H1 (cell line): ENCODE measurements around the gene ASCC3. TPM values are rescaled to one million over a fixed set of nuclear protein-coding genes. Genes with fewer than 3 reads are reported as not detected.
A peak's percentile ranks its signal among the peaks of the same experiment; 100 is the strongest.

ENCODE experiments used
- BACH1 ChIP-seq: IDR thresholded peaks from 2 replicates; pipeline ENCODE4 v1.6.1; 2012; ENCODE audit warnings: low read length, improper control_type of control experiment
- FOSL1 ChIP-seq: IDR thresholded peaks from 2 replicates; pipeline ENCODE4 v1.6.1; 2011; ENCODE audit warnings: mild to moderate bottlenecking, low read depth, low read length, moderate library complexity; ENCODE audit not compliant: insufficient read depth
- RAD21 ChIP-seq, 2 experiments: IDR thresholded peaks in 1 of 2; conservative IDR thresholded peaks in 1 of 2; 2 replicates each; pipeline ENCODE4 v1.6.1; 2011; ENCODE audit warnings: low read depth in 2 of 2, low read length in 2 of 2, improper control_type of control experiment in 1 of 2, inconsistent platforms in 1 of 2, mild to moderate bottlenecking in 1 of 2, moderate library complexity in 1 of 2
- SIN3A ChIP-seq, 2 experiments: IDR thresholded peaks in 1 of 2; conservative IDR thresholded peaks in 1 of 2; 2 replicates each; pipeline ENCODE4 v1.6.1; 2011 to 2012; ENCODE audit warnings: low read length in 2 of 2, improper control_type of control experiment in 1 of 2, low read depth in 1 of 2, mild to moderate bottlenecking in 1 of 2
- YY1 ChIP-seq: IDR thresholded peaks from 2 replicates; pipeline ENCODE4 v1.6.1; 2011; ENCODE audit warnings: low read depth, mild to moderate bottlenecking, low read length
- polyA plus RNA-seq, 7 experiments: library from polyadenylated mRNA; depleted of rRNA in 3 of 7; stranded (reverse) in 5 of 7; unstranded in 2 of 7; fragments of >200 nt in 5 of 7; fragments of 200-250 nt in 2 of 7; gene quantifications; 1 replicate in 5 of 7; 2 replicates in 1 of 7; 4 replicates in 1 of 7; pipeline versions ENCODE4 v1.2.1 to v1.2.3, GENCODE V29; 2011 to 2013; ENCODE audit warnings: missing spikeins in 2 of 7, mixed read lengths in 2 of 7
- total RNA-seq: library from RNA; stranded (reverse); fragmentation: NEBNext Ultra II Directional; extraction: Animal tissue kit (Norgen Biotek cat#: 25700); gene quantifications from 2 replicates; pipeline ENCODE4 v1.2.1, GENCODE V29; 2021
- TF ChIP-seq, protein P1 (sequence below): fragments of 300-600 bp; sonication (generic); IDR thresholded peaks from 2 replicates; pipeline ENCODE4 v1.7.1; 2012; ENCODE audit warnings: low read length, moderate library complexity, mild to moderate bottlenecking, inconsistent platforms; ENCODE audit not compliant: insufficient replicate concordance
- TF ChIP-seq, protein P2 (sequence below): IDR thresholded peaks from 2 replicates; pipeline ENCODE4 v1.6.1; 2012; ENCODE audit warnings: inconsistent platforms
- TF ChIP-seq, protein P3 (sequence below): IDR thresholded peaks from 2 replicates; pipeline ENCODE4 v1.6.1; 2011; ENCODE audit warnings: low read depth, mild to moderate bottlenecking, low read length; ENCODE audit not compliant: insufficient read depth

ASCC3 gene
- total and polyA plus RNA-seq, 2 of the 8 experiments (the other 6 are each of a cell fraction or from before 2014, with no cell fraction given): 37.5 to 77.8 TPM

DNA sequence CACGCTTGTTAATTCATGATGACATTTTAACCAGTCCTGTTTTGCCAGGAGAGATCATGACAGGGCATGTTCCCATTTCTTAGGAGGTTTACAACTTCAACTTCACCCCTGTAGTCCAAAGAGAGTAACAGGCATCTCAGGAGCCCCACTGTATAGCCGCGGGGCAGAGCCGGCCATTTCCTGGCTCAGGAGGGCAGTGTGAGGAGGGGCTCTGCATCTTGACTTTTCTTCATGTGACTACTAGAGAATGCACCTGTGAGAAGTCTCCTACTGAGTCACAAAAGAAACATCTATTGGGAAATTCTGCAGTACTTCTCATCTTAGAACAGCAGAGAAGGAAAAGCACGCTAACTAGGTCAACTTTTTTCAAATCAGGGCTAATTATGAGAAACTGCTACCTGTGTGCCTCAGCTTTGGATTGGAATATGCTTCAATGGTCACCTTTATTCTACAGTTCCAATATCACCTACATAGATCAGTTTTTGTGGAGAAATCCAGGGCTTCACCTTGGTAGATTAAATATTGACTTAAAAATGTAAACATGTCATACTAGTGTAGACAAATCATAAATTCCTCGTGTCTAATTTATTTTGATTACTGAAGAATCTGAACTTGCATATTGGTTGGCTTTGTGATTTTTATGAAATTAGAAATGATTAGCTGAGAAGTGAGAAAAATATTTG is 387.8 kb downstream of the ASCC3 start (continued):
- TF ChIP-seq, protein P1, sequence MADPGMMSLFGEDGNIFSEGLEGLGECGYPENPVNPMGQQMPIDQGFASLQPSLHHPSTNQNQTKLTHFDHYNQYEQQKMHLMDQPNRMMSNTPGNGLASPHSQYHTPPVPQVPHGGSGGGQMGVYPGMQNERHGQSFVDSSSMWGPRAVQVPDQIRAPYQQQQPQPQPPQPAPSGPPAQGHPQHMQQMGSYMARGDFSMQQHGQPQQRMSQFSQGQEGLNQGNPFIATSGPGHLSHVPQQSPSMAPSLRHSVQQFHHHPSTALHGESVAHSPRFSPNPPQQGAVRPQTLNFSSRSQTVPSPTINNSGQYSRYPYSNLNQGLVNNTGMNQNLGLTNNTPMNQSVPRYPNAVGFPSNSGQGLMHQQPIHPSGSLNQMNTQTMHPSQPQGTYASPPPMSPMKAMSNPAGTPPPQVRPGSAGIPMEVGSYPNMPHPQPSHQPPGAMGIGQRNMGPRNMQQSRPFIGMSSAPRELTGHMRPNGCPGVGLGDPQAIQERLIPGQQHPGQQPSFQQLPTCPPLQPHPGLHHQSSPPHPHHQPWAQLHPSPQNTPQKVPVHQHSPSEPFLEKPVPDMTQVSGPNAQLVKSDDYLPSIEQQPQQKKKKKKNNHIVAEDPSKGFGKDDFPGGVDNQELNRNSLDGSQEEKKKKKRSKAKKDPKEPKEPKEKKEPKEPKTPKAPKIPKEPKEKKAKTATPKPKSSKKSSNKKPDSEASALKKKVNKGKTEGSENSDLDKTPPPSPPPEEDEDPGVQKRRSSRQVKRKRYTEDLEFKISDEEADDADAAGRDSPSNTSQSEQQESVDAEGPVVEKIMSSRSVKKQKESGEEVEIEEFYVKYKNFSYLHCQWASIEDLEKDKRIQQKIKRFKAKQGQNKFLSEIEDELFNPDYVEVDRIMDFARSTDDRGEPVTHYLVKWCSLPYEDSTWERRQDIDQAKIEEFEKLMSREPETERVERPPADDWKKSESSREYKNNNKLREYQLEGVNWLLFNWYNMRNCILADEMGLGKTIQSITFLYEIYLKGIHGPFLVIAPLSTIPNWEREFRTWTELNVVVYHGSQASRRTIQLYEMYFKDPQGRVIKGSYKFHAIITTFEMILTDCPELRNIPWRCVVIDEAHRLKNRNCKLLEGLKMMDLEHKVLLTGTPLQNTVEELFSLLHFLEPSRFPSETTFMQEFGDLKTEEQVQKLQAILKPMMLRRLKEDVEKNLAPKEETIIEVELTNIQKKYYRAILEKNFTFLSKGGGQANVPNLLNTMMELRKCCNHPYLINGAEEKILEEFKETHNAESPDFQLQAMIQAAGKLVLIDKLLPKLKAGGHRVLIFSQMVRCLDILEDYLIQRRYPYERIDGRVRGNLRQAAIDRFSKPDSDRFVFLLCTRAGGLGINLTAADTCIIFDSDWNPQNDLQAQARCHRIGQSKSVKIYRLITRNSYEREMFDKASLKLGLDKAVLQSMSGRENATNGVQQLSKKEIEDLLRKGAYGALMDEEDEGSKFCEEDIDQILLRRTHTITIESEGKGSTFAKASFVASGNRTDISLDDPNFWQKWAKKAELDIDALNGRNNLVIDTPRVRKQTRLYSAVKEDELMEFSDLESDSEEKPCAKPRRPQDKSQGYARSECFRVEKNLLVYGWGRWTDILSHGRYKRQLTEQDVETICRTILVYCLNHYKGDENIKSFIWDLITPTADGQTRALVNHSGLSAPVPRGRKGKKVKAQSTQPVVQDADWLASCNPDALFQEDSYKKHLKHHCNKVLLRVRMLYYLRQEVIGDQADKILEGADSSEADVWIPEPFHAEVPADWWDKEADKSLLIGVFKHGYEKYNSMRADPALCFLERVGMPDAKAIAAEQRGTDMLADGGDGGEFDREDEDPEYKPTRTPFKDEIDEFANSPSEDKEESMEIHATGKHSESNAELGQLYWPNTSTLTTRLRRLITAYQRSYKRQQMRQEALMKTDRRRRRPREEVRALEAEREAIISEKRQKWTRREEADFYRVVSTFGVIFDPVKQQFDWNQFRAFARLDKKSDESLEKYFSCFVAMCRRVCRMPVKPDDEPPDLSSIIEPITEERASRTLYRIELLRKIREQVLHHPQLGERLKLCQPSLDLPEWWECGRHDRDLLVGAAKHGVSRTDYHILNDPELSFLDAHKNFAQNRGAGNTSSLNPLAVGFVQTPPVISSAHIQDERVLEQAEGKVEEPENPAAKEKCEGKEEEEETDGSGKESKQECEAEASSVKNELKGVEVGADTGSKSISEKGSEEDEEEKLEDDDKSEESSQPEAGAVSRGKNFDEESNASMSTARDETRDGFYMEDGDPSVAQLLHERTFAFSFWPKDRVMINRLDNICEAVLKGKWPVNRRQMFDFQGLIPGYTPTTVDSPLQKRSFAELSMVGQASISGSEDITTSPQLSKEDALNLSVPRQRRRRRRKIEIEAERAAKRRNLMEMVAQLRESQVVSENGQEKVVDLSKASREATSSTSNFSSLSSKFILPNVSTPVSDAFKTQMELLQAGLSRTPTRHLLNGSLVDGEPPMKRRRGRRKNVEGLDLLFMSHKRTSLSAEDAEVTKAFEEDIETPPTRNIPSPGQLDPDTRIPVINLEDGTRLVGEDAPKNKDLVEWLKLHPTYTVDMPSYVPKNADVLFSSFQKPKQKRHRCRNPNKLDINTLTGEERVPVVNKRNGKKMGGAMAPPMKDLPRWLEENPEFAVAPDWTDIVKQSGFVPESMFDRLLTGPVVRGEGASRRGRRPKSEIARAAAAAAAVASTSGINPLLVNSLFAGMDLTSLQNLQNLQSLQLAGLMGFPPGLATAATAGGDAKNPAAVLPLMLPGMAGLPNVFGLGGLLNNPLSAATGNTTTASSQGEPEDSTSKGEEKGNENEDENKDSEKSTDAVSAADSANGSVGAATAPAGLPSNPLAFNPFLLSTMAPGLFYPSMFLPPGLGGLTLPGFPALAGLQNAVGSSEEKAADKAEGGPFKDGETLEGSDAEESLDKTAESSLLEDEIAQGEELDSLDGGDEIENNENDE: no peak
- TF ChIP-seq RAD21 (IDR thresholded peaks at IDR 0.05 in 1 of 2, conservative IDR thresholded peaks at IDR 0.05 in 1 of 2; ENCODE audit: low read depth in 2 of 2, low read length in 2 of 2) (0 out of 4 replicates have a peak, but pooled peaks have one; percentile 6 to 8), YY1 (peak; percentile 49; the same call in 1 of the 2 replicates), SIN3A (conservative IDR thresholded peaks at IDR 0.05 in 1 of 2, IDR thresholded peaks at IDR 0.05 in 1 of 2; ENCODE audit: low read depth in 1 of 2, low read length in 2 of 2) (no peak), BACH1 (no peak), FOSL1 (no peak)
- TF ChIP-seq, protein P2, sequence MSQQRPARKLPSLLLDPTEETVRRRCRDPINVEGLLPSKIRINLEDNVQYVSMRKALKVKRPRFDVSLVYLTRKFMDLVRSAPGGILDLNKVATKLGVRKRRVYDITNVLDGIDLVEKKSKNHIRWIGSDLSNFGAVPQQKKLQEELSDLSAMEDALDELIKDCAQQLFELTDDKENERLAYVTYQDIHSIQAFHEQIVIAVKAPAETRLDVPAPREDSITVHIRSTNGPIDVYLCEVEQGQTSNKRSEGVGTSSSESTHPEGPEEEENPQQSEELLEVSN: no peak
- TF ChIP-seq, protein P3, sequence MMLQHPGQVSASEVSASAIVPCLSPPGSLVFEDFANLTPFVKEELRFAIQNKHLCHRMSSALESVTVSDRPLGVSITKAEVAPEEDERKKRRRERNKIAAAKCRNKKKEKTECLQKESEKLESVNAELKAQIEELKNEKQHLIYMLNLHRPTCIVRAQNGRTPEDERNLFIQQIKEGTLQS: no peak
